Pancreas (tissue), 10 donors: Measurements from ENCODE around the gene RAP2B. TPM values are rescaled to one million over a fixed set of nuclear protein-coding genes. Genes with fewer than 3 reads are reported as not detected.

ENCODE experiments used
- ATAC-seq, 4 donors: fragments of 200-7000 bp; cut with Tn5 transposase; one replicate each; pipeline versions ENCODE4 v1.8.0 to v1.9.1; 2020; ENCODE audit warnings: mild to moderate bottlenecking in 4 of 4, moderate library complexity in 4 of 4
- DNase-seq, 6 donors: peaks; one replicate each; pipeline ENCODE4 v3.0.0-alpha.2; 2020
- FAIRE-seq: peaks from 2 replicates; lab custom pipeline; 2012; peaks lifted over from hg19 to GRCh38; lab: Jason Lieb, UNC
- H3K27ac ChIP-seq, 4 donors: fragments of 200-600 bp; sonication (generic); 1 replicate in 3 of 4; 2 replicates in 1 of 4; pipeline versions ENCODE4 v1.5.0 to v1.8.0; 2020
- H3K27me3 ChIP-seq, 4 donors: fragments of 200-600 bp; one replicate each; pipeline ENCODE4 v1.8.0; 2021
- H3K36me3 ChIP-seq, 3 donors: fragments of 200-600 bp; sonication (generic) in 1 of 3; one replicate each; pipeline versions ENCODE4 v1.5.0 to v1.8.0; 2020 to 2021
- H3K4me1 ChIP-seq, 3 donors: fragments of 200-600 bp; one replicate each; pipeline ENCODE4 v1.8.0; 2021
- H3K4me3 ChIP-seq, 4 donors: fragments of 200-600 bp; sonication (generic) in 2 of 4; one replicate each; pipeline versions ENCODE4 v1.5.0 to v1.8.0; 2020 to 2021
- H3K9me3 ChIP-seq, 4 donors: fragments of 200-600 bp; one replicate each; pipeline ENCODE4 v1.8.0; 2021
- CTCF ChIP-seq, 4 donors: fragments of 200-600 bp; sonication (generic) in 3 of 4; IDR thresholded peaks; one replicate each; pipeline versions ENCODE4 v1.5.0 to v1.8.0; 2021; ENCODE audit warnings: antibody characterized with exemption in 4 of 4
- WGBS, 2 donors: extraction: QIAGEN DNeasy Blood & Tissue Kit; methylation state at CpG; one replicate each; pipeline ENCODE4 v1.1.7; 2013; 5-methylcytosine and 5-hydroxymethylcytosine counted together
- intact Hi-C, 3 donors: fragments of 100-400 bp; cut with DNase I; formaldehyde crosslinking; loops; one replicate each; pipeline versions ENCODE4 v1.11.1 to v1.14.2; 2022
- polyA plus RNA-seq, 2 donors: library from polyadenylated mRNA; stranded (reverse); fragments of 200-250 nt; gene quantifications; one replicate each; pipeline ENCODE4 v1.2.3, GENCODE V29; 2013
- total RNA-seq, 6 donors: library from RNA; stranded (reverse); fragmentation: NEBNext Ultra II Directional in 4 of 6; extraction: Animal tissue kit (Norgen Biotek cat#: 25700) in 4 of 6; gene quantifications; one replicate each; pipeline versions ENCODE4 v1.2.1 to v1.2.4, GENCODE V29; 2021 to 2023
- donor health status: healthy with polysubstance abuse.
- donor health status: DM: no; HTN: no; CAD: no; lungs with moderate emphysema.
- donor health status: DM: no; HTN: no; CAD: no.
- donor health status: control.
- donor health status: control.
- donor health status: Bipolar disorder and iron deficiency.
- donor health status: DM: yes; HTN: yes; CAD: no.
- donor health status: DM: no; HTN: no; CAD: no.
- donor health status: DM: no; HTN: no; CAD: no.
- donor health status: DM: yes; HTN: yes; CAD: no.

The RAP2B gene
- total and polyA plus RNA-seq, 8 donors: 1.6 to 7.9 (median 3.0) TPM

- no peak for DNase-seq
- Histone ChIP-seq H3K4me1 (no peaks in the 10 kb centered on the region), H3K9me3 (no peaks in the 10 kb centered on the region), H3K27me3 (no peaks in the 10 kb centered on the region), H3K36me3 (no peaks in the 10 kb centered on the region), H3K27ac (no peak overlapping the region), H3K4me3 (no peak overlapping the region)
- intact Hi-C loops: no loop called here
- FAIRE-seq: no peak
- ATAC-seq: no peak
- 65 to 78% methylated on average over 2 of the region's 2 CpGs for WGBS, 2 donors
- TF ChIP-seq CTCF (IDR thresholded peaks at IDR 0.05): no peak
These were observed 54.9 kb downstream of the RAP2B start for GRCh38 chr3:153216928-153217327.

- Histone ChIP-seq H3K9me3 (no peaks in the 10 kb centered on the region), H3K27me3 (no peaks in the 10 kb centered on the region), H3K36me3 (no peaks in the 10 kb centered on the region), H3K4me1 (no peaks in the 10 kb centered on the region), H3K27ac (no peak overlapping the region), H3K4me3 (no peak overlapping the region)
- 68 to 82% methylated on average over 2 of the region's 2 CpGs for WGBS, 2 donors
- intact Hi-C loops: no loop called here
- DNase-seq (no peak), FAIRE-seq (no peak), ATAC-seq (no peak)
- no peak for TF ChIP-seq CTCF (IDR thresholded peaks at IDR 0.05)
These were observed 57.1 kb downstream of the RAP2B start for GRCh38 chr3:153219146-153219545.
